ENCODE data around the gene CDR2.
"Not testable (repeated sequence)": the region's sequence is repeated elsewhere in the genome, so short reads cannot be mapped to it uniquely, and the experiment has no call there.

CDR2 gene

DNA sequence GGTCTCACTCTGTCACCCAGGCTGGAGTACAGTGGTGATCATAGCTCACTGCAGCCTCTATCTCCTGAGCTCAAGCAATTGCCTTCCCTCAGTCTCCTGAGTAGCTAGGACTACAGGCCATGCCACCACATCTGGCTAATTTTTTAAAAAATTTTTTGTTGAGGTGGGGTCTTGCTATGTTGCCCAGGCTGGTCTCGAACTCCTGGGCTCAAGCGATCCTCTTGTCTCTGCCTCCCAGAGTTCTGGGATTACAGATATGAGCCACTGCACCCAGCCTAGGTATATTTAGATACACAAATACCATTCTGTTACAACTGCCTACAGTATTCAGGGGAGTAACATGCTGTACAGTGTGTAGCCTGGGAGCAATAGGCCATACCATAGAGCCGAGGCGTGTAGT lies 62.9 kb downstream of the CDR2 start:
- ChIA-PET POLR2A (no interaction called here), CTCF (interaction anchor here (0.7 to 1.1 kb wide), 2 partner anchors 11 to 119 kb away, joined by 3 read pairs; no protein-coding TSS in a partner anchor)
- H3K36me3 ChIP-seq (ENCODE audit: control insufficient read depth in 4 of 4, insufficient read depth in 4 of 4, low read length in 3 of 4), result peaks cover 17 to 87% (median 65%) of the 10 kb centered on the region in 4 experiments
- DNase-seq, result no peak
- no peak overlapping the region for H3K4me3 ChIP-seq (ENCODE audit: control insufficient read depth in 1 of 7, extremely low read depth in 1 of 7, insufficient read depth in 4 of 7, low read depth in 2 of 7, low read length in 6 of 7)
- no peak overlapping the region for H3K27ac ChIP-seq (ENCODE audit: insufficient read depth in 1 of 2, low read depth in 1 of 2, low read length in 2 of 2, poor library complexity in 1 of 2, severe bottlenecking in 2 of 2)
- WGBS (ENCODE audit: insufficient coverage), result 98% methylated on average over 4 of the region's 4 CpGs
- no peaks in the 10 kb centered on the region for H3K27me3 ChIP-seq (replicated peaks in 2 of 5; ENCODE audit: control insufficient read depth in 4 of 5, insufficient read depth in 5 of 5, low read length in 4 of 5)
- H3K9me3 ChIP-seq (ENCODE audit: control extremely low read depth in 1 of 5, control insufficient read depth in 4 of 5, insufficient read depth in 2 of 5, low read depth in 1 of 5, low read length in 4 of 5), result no peaks in the 10 kb centered on the region
- no peaks in the 10 kb centered on the region for H3K4me1 ChIP-seq (ENCODE audit: control extremely low read depth in 1 of 4, control insufficient read depth in 4 of 4, insufficient read depth in 4 of 4, low read length in 3 of 4)

DNA sequence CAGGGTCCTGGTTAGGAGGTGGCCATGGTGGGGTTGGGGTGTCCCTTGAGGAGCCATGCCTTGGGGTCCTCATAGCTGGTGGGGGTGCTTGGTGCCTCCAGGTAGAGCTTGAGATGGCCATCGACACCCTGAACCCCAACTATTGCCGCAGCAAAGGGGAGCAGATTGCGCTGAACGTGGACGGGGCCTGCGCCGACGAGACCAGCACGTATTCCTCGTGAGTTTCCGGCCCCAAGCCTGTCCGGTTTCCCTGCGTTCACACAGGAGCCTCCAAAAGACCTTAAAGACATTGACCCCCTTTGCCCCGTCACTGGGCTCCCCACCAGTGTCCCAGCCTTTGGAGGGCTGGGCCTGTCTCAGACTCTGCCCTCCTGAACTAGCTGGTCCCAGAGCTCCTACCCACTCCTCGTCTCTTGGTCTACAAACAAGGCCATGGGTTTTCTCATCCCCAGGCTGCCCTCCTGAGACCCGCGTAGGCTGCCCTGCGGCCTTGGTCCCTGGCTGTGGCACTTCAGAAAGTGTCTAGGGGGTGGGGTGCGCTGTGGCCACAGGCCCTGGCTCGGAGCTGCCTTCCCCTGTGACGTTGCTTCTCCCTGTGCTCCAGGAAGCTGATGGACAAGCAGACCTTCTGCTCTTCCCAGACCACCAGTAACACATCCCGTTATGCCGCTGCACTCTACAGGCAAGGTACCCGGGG lies 65.4 kb downstream of the CDR2 start:
- no peak for DNase-seq
- CTCF ChIA-PET, result interaction anchor here (0.8 to 1.9 kb wide), 6 partner anchors 8 to 13 kb away, joined by 3 to 6 read pairs (median 4); partner anchors contain the start of gene POLR3E
- POLR2A ChIA-PET, result interaction anchor here (0.5 kb wide), 1 partner anchor 66 kb away, joined by 3 read pairs; no protein-coding TSS in a partner anchor
- H3K27me3 ChIP-seq (replicated peaks in 2 of 5; ENCODE audit: control insufficient read depth in 4 of 5, insufficient read depth in 5 of 5, low read length in 4 of 5), result no peaks in the 10 kb centered on the region
- WGBS (ENCODE audit: insufficient coverage), result 98% methylated on average over 14 of the region's 24 CpGs
- no peaks in the 10 kb centered on the region for H3K4me1 ChIP-seq (ENCODE audit: control extremely low read depth in 1 of 4, control insufficient read depth in 4 of 4, insufficient read depth in 4 of 4, low read length in 3 of 4)
- no peak overlapping the region for H3K4me3 ChIP-seq (ENCODE audit: control insufficient read depth in 1 of 7, extremely low read depth in 1 of 7, insufficient read depth in 4 of 7, low read depth in 2 of 7, low read length in 6 of 7)
- H3K27ac ChIP-seq (ENCODE audit: insufficient read depth in 1 of 2, low read depth in 1 of 2, low read length in 2 of 2, poor library complexity in 1 of 2, severe bottlenecking in 2 of 2), result no peak overlapping the region
- H3K36me3 ChIP-seq (ENCODE audit: control insufficient read depth in 4 of 4, insufficient read depth in 4 of 4, low read length in 3 of 4), result peaks cover 20 to 90% (median 68%) of the 10 kb centered on the region in 4 experiments
- no peaks in the 10 kb centered on the region for H3K9me3 ChIP-seq (ENCODE audit: control extremely low read depth in 1 of 5, control insufficient read depth in 4 of 5, insufficient read depth in 2 of 5, low read depth in 1 of 5, low read length in 4 of 5)

DNA sequence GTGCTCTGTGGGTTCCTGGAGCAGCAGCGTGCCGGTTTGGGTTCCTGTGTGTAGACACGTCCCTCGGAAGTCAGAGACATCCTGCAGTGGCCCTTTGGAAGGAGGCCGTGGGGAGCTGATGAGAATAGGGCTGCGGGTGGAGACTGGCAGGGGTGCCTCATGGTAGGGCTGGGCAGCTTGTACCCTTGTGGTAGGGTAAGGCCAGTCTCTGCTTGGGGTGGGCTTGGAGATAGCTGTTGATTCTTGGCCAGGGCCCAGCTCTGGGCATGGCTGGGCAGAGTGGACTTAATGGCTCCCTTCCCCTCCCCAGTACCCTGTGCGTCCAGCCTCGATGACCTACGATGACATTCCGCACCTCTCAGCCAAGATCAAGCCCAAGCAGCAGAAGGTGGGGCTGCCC lies 66.6 kb downstream of the CDR2 start:
- WGBS (ENCODE audit: insufficient coverage), result 97% methylated on average over 6 of the region's 10 CpGs
- POLR2A ChIA-PET, result interaction anchor here (0.6 kb wide), 1 partner anchor 1078 kb away, joined by 3 read pairs; no protein-coding TSS in a partner anchor

DNA sequence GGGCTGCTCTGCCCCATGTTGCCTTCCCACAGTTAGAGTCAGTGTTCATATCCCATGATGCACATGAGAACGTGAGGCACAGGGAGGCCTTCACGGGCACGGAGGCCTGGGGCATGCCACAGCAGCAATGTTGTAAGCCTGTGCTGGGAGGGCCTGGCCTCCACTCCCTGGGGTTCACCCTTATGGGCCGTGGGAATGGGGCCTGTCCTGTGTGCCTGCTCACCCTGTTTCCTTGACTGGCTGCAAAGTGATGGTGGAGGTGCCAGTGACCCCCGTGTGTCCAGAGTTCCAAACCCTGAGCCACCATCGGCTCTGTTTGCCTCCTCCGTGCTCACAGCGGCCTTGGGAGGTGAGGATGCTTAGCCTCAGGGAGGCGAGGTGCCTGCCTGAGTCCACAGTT lies 67.6 kb downstream of the CDR2 start:
- POLR2A ChIA-PET, result no interaction called here
- Histone ChIP-seq H3K27ac (ENCODE audit: insufficient read depth in 1 of 2, low read depth in 1 of 2, low read length in 2 of 2, poor library complexity in 1 of 2, severe bottlenecking in 2 of 2) (no peak overlapping the region), H3K4me1 (ENCODE audit: control extremely low read depth in 1 of 4, control insufficient read depth in 4 of 4, insufficient read depth in 4 of 4, low read length in 3 of 4) (no peaks in the 10 kb centered on the region), H3K36me3 (ENCODE audit: control insufficient read depth in 4 of 4, insufficient read depth in 4 of 4, low read length in 3 of 4) (peaks cover 18 to 90% (median 69%) of the 10 kb centered on the region in 4 experiments), H3K4me3 (ENCODE audit: control insufficient read depth in 1 of 7, extremely low read depth in 1 of 7, insufficient read depth in 4 of 7, low read depth in 2 of 7, low read length in 6 of 7) (no peak overlapping the region), H3K27me3 (replicated peaks in 2 of 5; ENCODE audit: control insufficient read depth in 4 of 5, insufficient read depth in 5 of 5, low read length in 4 of 5) (no peaks in the 10 kb centered on the region), H3K9me3 (ENCODE audit: control extremely low read depth in 1 of 5, control insufficient read depth in 4 of 5, insufficient read depth in 2 of 5, low read depth in 1 of 5, low read length in 4 of 5) (no peaks in the 10 kb centered on the region)
- CTCF ChIA-PET, result interaction anchor here (0.9 to 1.0 kb wide), 2 partner anchors 11 to 305 kb away, joined by 3 to 4 read pairs; no protein-coding TSS in a partner anchor
- 98% methylated on average over 9 of the region's 9 CpGs for WGBS (ENCODE audit: insufficient coverage)
- DNase-seq, result no peak

More for the DNA sequence above, 66.6 kb downstream of the CDR2 start:
- H3K36me3 ChIP-seq (ENCODE audit: control insufficient read depth in 4 of 4, insufficient read depth in 4 of 4, low read length in 3 of 4), result peaks cover 20 to 89% (median 66%) of the 10 kb centered on the region in 4 experiments
- H3K9me3 ChIP-seq (ENCODE audit: control extremely low read depth in 1 of 5, control insufficient read depth in 4 of 5, insufficient read depth in 2 of 5, low read depth in 1 of 5, low read length in 4 of 5), result no peaks in the 10 kb centered on the region
- CTCF ChIA-PET, result interaction anchor here (1.1 to 1.9 kb wide), 4 partner anchors 9 to 230 kb away, joined by 3 to 6 read pairs (median 4); partner anchors contain the start of gene POLR3E
- H3K4me1 ChIP-seq (ENCODE audit: control extremely low read depth in 1 of 4, control insufficient read depth in 4 of 4, insufficient read depth in 4 of 4, low read length in 3 of 4), result no peaks in the 10 kb centered on the region
- H3K27me3 ChIP-seq (replicated peaks in 2 of 5; ENCODE audit: control insufficient read depth in 4 of 5, insufficient read depth in 5 of 5, low read length in 4 of 5), result no peaks in the 10 kb centered on the region
- no peak overlapping the region for H3K4me3 ChIP-seq (ENCODE audit: control insufficient read depth in 1 of 7, extremely low read depth in 1 of 7, insufficient read depth in 4 of 7, low read depth in 2 of 7, low read length in 6 of 7)
- H3K27ac ChIP-seq (ENCODE audit: insufficient read depth in 1 of 2, low read depth in 1 of 2, low read length in 2 of 2, poor library complexity in 1 of 2, severe bottlenecking in 2 of 2), result no peak overlapping the region
- no peak for DNase-seq

DNA sequence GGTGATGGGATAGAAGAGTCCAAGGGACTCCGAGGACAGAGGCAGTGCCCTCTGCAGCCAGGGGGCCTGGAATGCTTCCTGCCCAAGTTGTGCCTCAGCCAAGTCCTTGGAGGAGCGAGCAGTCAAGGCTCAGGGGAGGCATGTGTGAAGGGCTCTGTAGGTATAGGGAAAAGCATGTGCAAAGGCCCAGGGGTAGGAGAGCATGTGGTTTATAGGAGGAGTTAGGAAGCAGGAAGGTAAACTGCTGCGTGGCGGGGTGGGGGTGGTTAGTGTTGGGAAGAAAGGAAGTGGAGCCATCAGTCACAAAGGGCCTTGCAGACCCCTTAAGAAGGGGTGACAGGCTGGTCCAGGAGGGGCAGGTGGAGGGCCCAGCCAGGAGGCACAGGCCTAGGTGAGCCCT lies 70.0 kb downstream of the CDR2 start:
- H3K27me3 ChIP-seq (replicated peaks in 2 of 5; ENCODE audit: control insufficient read depth in 4 of 5, insufficient read depth in 5 of 5, low read length in 4 of 5), result no peaks in the 10 kb centered on the region
- CTCF ChIA-PET, result interaction anchor here (0.5 to 2.1 kb wide), 2 partner anchors 16 to 108 kb away, joined by 4 to 6 read pairs; no protein-coding TSS in a partner anchor
- POLR2A ChIA-PET, result no interaction called here
- no peak overlapping the region for H3K4me3 ChIP-seq (ENCODE audit: control insufficient read depth in 1 of 7, extremely low read depth in 1 of 7, insufficient read depth in 4 of 7, low read depth in 2 of 7, low read length in 6 of 7)
- no peaks in the 10 kb centered on the region for H3K9me3 ChIP-seq (ENCODE audit: control extremely low read depth in 1 of 5, control insufficient read depth in 4 of 5, insufficient read depth in 2 of 5, low read depth in 1 of 5, low read length in 4 of 5)
- no peak overlapping the region for H3K27ac ChIP-seq (ENCODE audit: insufficient read depth in 1 of 2, low read depth in 1 of 2, low read length in 2 of 2, poor library complexity in 1 of 2, severe bottlenecking in 2 of 2)
- 98% methylated on average over 4 of the region's 4 CpGs for WGBS (ENCODE audit: insufficient coverage)
- DNase-seq, result no peak
- peaks cover 0 to 4% (median 3%) of the 10 kb centered on the region in 4 experiments for H3K4me1 ChIP-seq (ENCODE audit: control extremely low read depth in 1 of 4, control insufficient read depth in 4 of 4, insufficient read depth in 4 of 4, low read length in 3 of 4)
- H3K36me3 ChIP-seq (ENCODE audit: control insufficient read depth in 4 of 4, insufficient read depth in 4 of 4, low read length in 3 of 4), result peaks cover 13 to 80% (median 62%) of the 10 kb centered on the region in 4 experiments

DNA sequence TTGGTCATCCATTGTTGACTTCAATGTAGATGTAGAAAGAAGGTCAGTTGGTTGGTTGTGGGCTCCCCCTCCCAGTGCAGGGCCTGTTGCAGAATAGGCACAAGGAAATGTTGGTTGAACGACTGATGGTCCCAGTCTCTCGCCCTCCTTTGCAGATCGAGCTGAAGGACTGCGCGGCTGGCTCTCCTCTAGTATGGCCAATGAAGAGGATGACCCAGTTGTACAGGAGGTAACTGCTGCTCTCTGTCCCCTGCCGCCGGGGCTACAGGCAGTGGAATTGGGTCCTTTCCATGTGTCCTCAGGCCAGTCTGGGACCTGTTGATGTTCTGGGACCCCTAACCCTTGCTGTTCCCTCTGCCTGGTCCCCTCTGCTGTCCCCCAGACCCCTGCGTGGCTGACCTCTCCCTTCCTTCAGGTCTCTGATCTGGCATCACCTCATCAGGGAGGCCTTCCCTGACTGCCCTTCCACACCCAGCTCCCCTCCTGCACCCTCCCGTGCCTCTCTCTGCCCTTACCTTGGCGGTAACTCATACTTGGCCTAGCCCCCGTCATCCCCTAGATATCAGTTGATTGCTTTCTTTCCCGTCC lies 71.5 kb downstream of the CDR2 start:
- H3K4me1 ChIP-seq (ENCODE audit: control extremely low read depth in 1 of 4, control insufficient read depth in 4 of 4, insufficient read depth in 4 of 4, low read length in 3 of 4), result peaks cover 0 to 17% (median 7%) of the 10 kb centered on the region in 4 experiments
- ChIA-PET POLR2A (no interaction called here), CTCF (no interaction called here)
- H3K36me3 ChIP-seq (ENCODE audit: control insufficient read depth in 4 of 4, insufficient read depth in 4 of 4, low read length in 3 of 4), result peaks cover 13 to 69% (median 49%) of the 10 kb centered on the region in 4 experiments
- no peaks in the 10 kb centered on the region for H3K9me3 ChIP-seq (ENCODE audit: control extremely low read depth in 1 of 5, control insufficient read depth in 4 of 5, insufficient read depth in 2 of 5, low read depth in 1 of 5, low read length in 4 of 5)
- DNase-seq, result no peak
- no peak overlapping the region for H3K27ac ChIP-seq (ENCODE audit: insufficient read depth in 1 of 2, low read depth in 1 of 2, low read length in 2 of 2, poor library complexity in 1 of 2, severe bottlenecking in 2 of 2)
- 99% methylated on average over 10 of the region's 12 CpGs for WGBS (ENCODE audit: insufficient coverage)
- H3K4me3 ChIP-seq (ENCODE audit: control insufficient read depth in 1 of 7, extremely low read depth in 1 of 7, insufficient read depth in 4 of 7, low read depth in 2 of 7, low read length in 6 of 7), result no peak overlapping the region
- no peaks in the 10 kb centered on the region for H3K27me3 ChIP-seq (replicated peaks in 2 of 5; ENCODE audit: control insufficient read depth in 4 of 5, insufficient read depth in 5 of 5, low read length in 4 of 5)

DNA sequence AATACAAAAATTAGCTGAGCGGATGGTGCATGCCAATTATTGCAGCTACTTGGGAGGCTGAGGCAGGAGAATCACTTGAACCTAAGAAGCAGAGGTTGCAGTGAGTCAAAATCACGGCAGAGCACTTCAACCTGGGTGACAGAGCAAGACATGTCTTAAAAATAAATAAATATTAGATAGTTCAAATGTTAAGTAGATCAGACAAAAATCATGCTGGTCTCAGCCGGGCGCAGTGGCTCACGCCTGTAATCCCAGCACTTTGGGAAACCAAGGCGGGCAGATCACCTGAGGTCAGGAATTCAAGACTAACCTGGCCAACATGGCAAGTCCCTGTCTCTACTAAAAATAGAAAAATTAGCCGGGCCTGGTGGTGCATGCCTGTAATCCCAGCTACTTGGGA lies 73.0 kb downstream of the CDR2 start:
- H3K4me3 ChIP-seq (ENCODE audit: control insufficient read depth in 1 of 7, extremely low read depth in 1 of 7, insufficient read depth in 4 of 7, low read depth in 2 of 7, low read length in 6 of 7); H3K27ac ChIP-seq (ENCODE audit: insufficient read depth in 1 of 2, low read depth in 1 of 2, low read length in 2 of 2, poor library complexity in 1 of 2, severe bottlenecking in 2 of 2); H3K9me3 ChIP-seq (ENCODE audit: control extremely low read depth in 1 of 5, control insufficient read depth in 4 of 5, insufficient read depth in 2 of 5, low read depth in 1 of 5, low read length in 4 of 5); POLR2A ChIA-PET; DNase-seq; H3K27me3 ChIP-seq (replicated peaks in 2 of 5; ENCODE audit: control insufficient read depth in 4 of 5, insufficient read depth in 5 of 5, low read length in 4 of 5): not testable (repeated sequence)
- CTCF ChIA-PET, result interaction anchor here (1.2 to 1.9 kb wide), 7 partner anchors 7 to 300 kb away, joined by 3 to 5 read pairs (median 4); no protein-coding TSS in a partner anchor
- WGBS (ENCODE audit: insufficient coverage), result 98% methylated on average over 6 of the region's 7 CpGs
- peaks cover 7 to 55% (median 37%) of the 10 kb centered on the region in 4 experiments for H3K36me3 ChIP-seq (ENCODE audit: control insufficient read depth in 4 of 4, insufficient read depth in 4 of 4, low read length in 3 of 4)
- peaks cover 0 to 20% (median 12%) of the 10 kb centered on the region in 4 experiments for H3K4me1 ChIP-seq (ENCODE audit: control extremely low read depth in 1 of 4, control insufficient read depth in 4 of 4, insufficient read depth in 4 of 4, low read length in 3 of 4)
